Keratinocyte (primary cell): ENCODE data around the gene ZDHHC9. TPM values are rescaled to one million over a fixed set of nuclear protein-coding genes. Genes with fewer than 3 reads are reported as not detected.

Experiments used
- DNase-seq: peaks from one replicate; pipeline ENCODE4 v3.0.0-alpha.2; 2011; ENCODE audit warnings: low read depth, missing footprints, low spot score
- FAIRE-seq: peaks from 2 replicates; lab custom pipeline; 2011; peaks lifted over from hg19 to GRCh38; lab: Jason Lieb, UNC
- H2AFZ ChIP-seq: 2 replicates; pipeline ENCODE4 v1.6.0; 2012; ENCODE audit warnings: low read length, control low read depth, inconsistent platforms; ENCODE audit not compliant: control insufficient read depth
- H3K27ac ChIP-seq: 2 replicates; pipeline ENCODE4 v1.5.1; 2011; ENCODE audit warnings: low read length; ENCODE audit not compliant: control insufficient read depth, insufficient read depth
- H3K27me3 ChIP-seq: 3 replicates; pipeline ENCODE4 v1.6.0; 2011; ENCODE audit warnings: low read length; ENCODE audit not compliant: control insufficient read depth, insufficient read depth; ENCODE audit errors: extremely low read depth
- H3K36me3 ChIP-seq, 2 experiments: 2 replicates in 1 of 2; 3 replicates in 1 of 2; pipeline ENCODE4 v1.5.1; 2011; ENCODE audit warnings: low read length in 2 of 2, mild to moderate bottlenecking in 1 of 2; ENCODE audit not compliant: control insufficient read depth in 2 of 2, insufficient read depth in 2 of 2; ENCODE audit errors: extremely low read depth in 1 of 2
- H3K4me1 ChIP-seq: 3 replicates; pipeline ENCODE4 v1.5.1; 2011; ENCODE audit warnings: low read length; ENCODE audit not compliant: control insufficient read depth, insufficient read depth; ENCODE audit errors: extremely low read depth
- H3K4me2 ChIP-seq: 3 replicates; pipeline ENCODE4 v1.6.0; 2011; ENCODE audit warnings: low read depth, low read length; ENCODE audit not compliant: control insufficient read depth, insufficient read depth; ENCODE audit errors: extremely low read depth
- H3K4me3 ChIP-seq, 3 experiments: fragments of 200-600 bp in 1 of 3; sonication (generic) in 1 of 3; 2 replicates in 2 of 3; 3 replicates in 1 of 3; pipeline ENCODE4 v1.5.1; 2011 to 2016; ENCODE audit warnings: low read length in 3 of 3, mild to moderate bottlenecking in 3 of 3, control low read depth in 2 of 3, inconsistent platforms in 1 of 3, low read depth in 1 of 3, mixed read lengths in 1 of 3, mixed run types in 1 of 3, moderate library complexity in 1 of 3; ENCODE audit not compliant: control insufficient read depth in 2 of 3, insufficient read depth in 2 of 3; ENCODE audit errors: extremely low read depth in 1 of 3
- H3K79me2 ChIP-seq: 2 replicates; pipeline ENCODE4 v1.6.0; 2012; ENCODE audit warnings: low read length; ENCODE audit not compliant: control insufficient read depth, insufficient read depth
- H3K9ac ChIP-seq: 3 replicates; pipeline ENCODE4 v1.6.0; 2011; ENCODE audit warnings: low read length; ENCODE audit not compliant: control insufficient read depth, insufficient read depth; ENCODE audit errors: extremely low read depth
- H3K9me1 ChIP-seq: 3 replicates; pipeline ENCODE4 v1.6.0; 2011; ENCODE audit warnings: low read length; ENCODE audit not compliant: control insufficient read depth, insufficient read depth; ENCODE audit errors: extremely low read depth
- H3K9me3 ChIP-seq: 2 replicates; pipeline ENCODE4 v1.5.1; 2012; ENCODE audit warnings: low read depth, low read length; ENCODE audit not compliant: control insufficient read depth
- H4K20me1 ChIP-seq: 3 replicates; pipeline ENCODE4 v1.6.0; 2011; ENCODE audit warnings: low read length; ENCODE audit not compliant: control insufficient read depth, insufficient read depth; ENCODE audit errors: extremely low read depth
- CTCF ChIP-seq, 3 experiments: IDR thresholded peaks in 1 of 3; conservative IDR thresholded peaks in 1 of 3; optimal IDR thresholded peaks in 1 of 3; 2 replicates in 2 of 3; 3 replicates in 1 of 3; pipeline versions ENCODE3 to v1.5.1; 2011; ENCODE audit warnings: low read length in 3 of 3, mild to moderate bottlenecking in 3 of 3, moderate library complexity in 2 of 3, control low read depth in 1 of 3, inconsistent platforms in 1 of 3; ENCODE audit not compliant: insufficient read depth in 2 of 3; ENCODE audit errors: extremely low read depth in 1 of 3
- EZH2 ChIP-seq: IDR thresholded peaks from one replicate; pipeline ENCODE4 v1.6.1; 2012; ENCODE audit warnings: inconsistent platforms, mild to moderate bottlenecking, low read length, moderate library complexity
- dilution Hi-C: fragments of 300-500 bp; cut with MboI; formaldehyde crosslinking; loops from one replicate; pipeline ENCODE4 v1.7.0; 2020; ENCODE audit warnings: low sequenced_read_pairs; ENCODE audit not compliant: extremely low pct_ligation_motif_present
- polyA plus RNA-seq, 5 experiments: library from polyadenylated mRNA; depleted of rRNA in 3 of 5; stranded (reverse) in 3 of 5; stranded (forward) in 1 of 5; unstranded in 1 of 5; fragments of >200 nt; gene quantifications; 1 replicate in 1 of 5; 2 replicates in 3 of 5; 3 replicates in 1 of 5; pipeline versions ENCODE4 v1.2.1 to v1.2.3, GENCODE V29; 2011 to 2012; ENCODE audit warnings: missing spikeins in 2 of 5, low read depth in 1 of 5, low replicate concordance in 1 of 5

Gene ZDHHC9
- polyA plus RNA-seq, 1 donor (not counting 4 experiments of a cell fraction or from before 2014, with no cell fraction given), result 30.0 TPM

- FAIRE-seq (no peak), DNase-seq (no peak)
- no peak for TF ChIP-seq EZH2
- TF ChIP-seq CTCF (optimal IDR thresholded peaks at IDR 0.05 in 1 of 3, IDR thresholded peaks at IDR 0.05 in 1 of 3, conservative IDR thresholded peaks at IDR 0.05 in 1 of 3; ENCODE audit: extremely low read depth in 1 of 3, insufficient read depth in 2 of 3, low read length in 3 of 3), result no peak
- Histone ChIP-seq H3K4me1 (no peaks in the 10 kb centered on the region), H3K4me2 (no peak overlapping the region), H4K20me1 (no peaks in the 10 kb centered on the region), H3K36me3 (no peaks in the 10 kb centered on the region), H3K4me3 (no peak overlapping the region), H3K9me1 (no peaks in the 10 kb centered on the region), H3K9ac (no peak overlapping the region), H3K79me2 (peaks cover 5% of the 10 kb centered on the region), H3K27me3 (no peaks in the 10 kb centered on the region), H3K27ac (no peak overlapping the region), H3K9me3 (no peaks in the 10 kb centered on the region), H2AFZ (no peak overlapping the region)
- dilution Hi-C loops, result no loop called here
These were observed 13.2 kb downstream of the ZDHHC9 start for GRCh38 chrX:129830494-129830893.

GRCh38 chrX:129825746-129826505 is 17.8 kb downstream of the ZDHHC9 start:
- Histone ChIP-seq H3K4me1 (no peaks in the 10 kb centered on the region), H3K36me3 (no peaks in the 10 kb centered on the region), H3K9me1 (no peaks in the 10 kb centered on the region), H3K9ac (no peak overlapping the region), H4K20me1 (no peaks in the 10 kb centered on the region), H3K27ac (no peak overlapping the region), H3K79me2 (no peaks in the 10 kb centered on the region), H3K4me2 (no peak overlapping the region), H2AFZ (no peak overlapping the region), H3K4me3 (no peak overlapping the region), H3K9me3 (no peaks in the 10 kb centered on the region), H3K27me3 (no peaks in the 10 kb centered on the region)
- dilution Hi-C loops, result no loop called here
- FAIRE-seq (no peak), DNase-seq (no peak)
- TF ChIP-seq CTCF (optimal IDR thresholded peaks at IDR 0.05 in 1 of 3, IDR thresholded peaks at IDR 0.05 in 1 of 3, conservative IDR thresholded peaks at IDR 0.05 in 1 of 3; ENCODE audit: extremely low read depth in 1 of 3, insufficient read depth in 2 of 3, low read length in 3 of 3), result no peak
- TF ChIP-seq EZH2, result no peak
